ENCODE data around the gene RNF222.

DNA sequence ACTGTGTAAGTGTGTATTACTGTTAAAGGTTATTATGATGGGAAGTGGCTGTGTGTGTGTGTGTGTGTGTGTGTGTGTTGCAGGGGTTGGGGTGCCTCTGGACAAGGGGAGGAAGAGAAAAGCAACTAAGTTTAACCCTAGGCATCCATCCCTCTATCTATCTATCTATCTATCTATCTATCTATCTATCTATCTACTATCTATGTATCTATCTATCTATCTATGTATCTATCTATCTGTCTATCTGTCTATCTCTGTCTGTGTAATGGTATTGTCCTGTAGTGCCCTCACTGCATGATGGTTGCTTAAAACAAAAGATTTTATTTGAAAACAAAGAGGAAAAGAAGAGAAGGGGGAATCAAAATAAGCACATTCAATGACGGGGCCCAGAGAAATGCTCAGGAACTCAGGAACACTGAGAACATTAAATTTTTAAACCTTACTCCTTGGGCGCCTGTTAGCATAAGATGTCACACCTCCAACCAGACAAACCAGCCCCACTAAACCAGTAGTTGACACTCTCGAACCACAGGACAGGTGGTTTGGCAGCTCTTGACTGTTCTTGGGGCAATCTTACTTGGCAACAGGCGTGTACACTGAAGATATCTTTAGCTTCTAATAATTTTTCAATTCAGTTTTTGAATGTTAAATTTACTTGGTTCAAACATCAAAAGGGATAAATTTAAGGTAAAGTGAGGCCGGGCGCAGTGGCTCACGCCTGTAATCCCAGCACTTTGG lies 9.5 kb downstream of the RNF222 start:
- TF ChIP-seq, protein P1, sequence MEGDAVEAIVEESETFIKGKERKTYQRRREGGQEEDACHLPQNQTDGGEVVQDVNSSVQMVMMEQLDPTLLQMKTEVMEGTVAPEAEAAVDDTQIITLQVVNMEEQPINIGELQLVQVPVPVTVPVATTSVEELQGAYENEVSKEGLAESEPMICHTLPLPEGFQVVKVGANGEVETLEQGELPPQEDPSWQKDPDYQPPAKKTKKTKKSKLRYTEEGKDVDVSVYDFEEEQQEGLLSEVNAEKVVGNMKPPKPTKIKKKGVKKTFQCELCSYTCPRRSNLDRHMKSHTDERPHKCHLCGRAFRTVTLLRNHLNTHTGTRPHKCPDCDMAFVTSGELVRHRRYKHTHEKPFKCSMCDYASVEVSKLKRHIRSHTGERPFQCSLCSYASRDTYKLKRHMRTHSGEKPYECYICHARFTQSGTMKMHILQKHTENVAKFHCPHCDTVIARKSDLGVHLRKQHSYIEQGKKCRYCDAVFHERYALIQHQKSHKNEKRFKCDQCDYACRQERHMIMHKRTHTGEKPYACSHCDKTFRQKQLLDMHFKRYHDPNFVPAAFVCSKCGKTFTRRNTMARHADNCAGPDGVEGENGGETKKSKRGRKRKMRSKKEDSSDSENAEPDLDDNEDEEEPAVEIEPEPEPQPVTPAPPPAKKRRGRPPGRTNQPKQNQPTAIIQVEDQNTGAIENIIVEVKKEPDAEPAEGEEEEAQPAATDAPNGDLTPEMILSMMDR (optimal IDR thresholded peaks at IDR 0.05 in 1 of 3, IDR thresholded peaks at IDR 0.05 in 1 of 3, conservative IDR thresholded peaks at IDR 0.05 in 1 of 3; ENCODE audit: extremely low read depth in 1 of 3, insufficient read depth in 2 of 3, low read length in 3 of 3): no peak
- TF ChIP-seq EZH2 (IDR thresholded peaks at IDR 0.05; ENCODE audit: low read length): no peak
